ENCODE results near the gene FIBCD1.

GRCh38 chr9:130864541-130864940 lies 74.5 kb downstream of the FIBCD1 start:
- TF ChIP-seq CTCF (IDR thresholded peaks at IDR 0.05) (no peak), POLR2A (IDR thresholded peaks at IDR 0.05) (no peak)
